GM18526 (cell line): ENCODE data around the gene KAZN.

Experiments used
- POLR2A ChIP-seq: IDR thresholded peaks from 3 replicates; pipeline ENCODE4 v1.6.1; 2011; ENCODE audit not compliant: insufficient read length; ENCODE audit errors: extremely low read depth

Gene KAZN

DNA sequence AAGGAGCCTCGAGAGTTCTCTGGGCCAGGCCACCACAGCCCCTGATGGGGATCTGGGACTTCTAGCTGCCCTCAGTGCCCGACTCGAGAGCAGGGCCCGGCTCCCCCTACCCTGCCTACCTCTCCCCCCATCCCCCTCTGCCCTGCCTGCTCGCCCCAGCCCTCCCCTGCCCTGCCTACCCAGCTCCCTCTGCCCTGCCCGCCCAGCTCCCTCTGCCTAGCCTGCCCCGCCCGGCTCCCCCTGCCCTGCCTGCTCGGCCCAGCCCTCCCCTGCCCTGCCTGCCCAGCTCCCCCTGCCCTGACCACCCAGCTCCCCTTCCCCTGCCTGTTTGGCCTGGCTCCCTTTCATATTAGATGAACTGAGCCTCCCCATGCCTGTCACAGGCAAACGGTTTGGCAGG lies 437.6 kb downstream of the KAZN start:
- TF ChIP-seq POLR2A: no peak

DNA sequence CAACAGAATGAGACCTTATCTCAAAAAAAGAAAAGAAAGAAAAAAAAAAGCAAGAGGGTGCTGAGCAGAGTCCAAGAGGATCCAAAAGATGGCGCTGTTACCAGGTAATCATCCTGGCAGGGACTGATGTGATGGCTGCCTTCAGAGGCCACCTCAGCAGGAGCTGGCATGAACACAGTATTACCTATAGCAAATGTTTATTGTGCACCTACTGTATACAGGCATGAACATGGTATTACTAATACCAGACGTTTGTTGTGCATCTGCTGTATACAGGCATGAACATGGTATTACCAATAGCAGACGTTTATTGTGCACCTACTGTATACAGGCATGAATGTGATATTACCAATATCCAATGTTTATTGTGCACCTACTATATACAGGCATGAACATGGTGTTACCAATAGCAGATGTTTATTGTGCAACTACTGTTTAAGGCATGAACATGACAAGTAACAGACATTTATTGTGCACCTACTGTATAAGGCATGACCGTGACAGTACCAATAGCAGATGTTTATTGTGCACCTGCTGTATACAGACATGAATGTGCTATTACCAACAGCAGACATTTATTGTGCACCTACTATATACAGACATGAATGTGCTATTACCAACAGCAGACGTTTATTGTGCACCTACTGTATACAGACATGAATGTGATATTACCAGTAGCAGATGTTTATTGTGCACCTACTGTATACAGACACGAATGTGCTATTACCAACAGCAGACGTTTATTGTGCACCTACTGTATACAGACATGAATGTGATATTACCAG lies 439.9 kb downstream of the KAZN start:
- no peak for TF ChIP-seq POLR2A

DNA sequence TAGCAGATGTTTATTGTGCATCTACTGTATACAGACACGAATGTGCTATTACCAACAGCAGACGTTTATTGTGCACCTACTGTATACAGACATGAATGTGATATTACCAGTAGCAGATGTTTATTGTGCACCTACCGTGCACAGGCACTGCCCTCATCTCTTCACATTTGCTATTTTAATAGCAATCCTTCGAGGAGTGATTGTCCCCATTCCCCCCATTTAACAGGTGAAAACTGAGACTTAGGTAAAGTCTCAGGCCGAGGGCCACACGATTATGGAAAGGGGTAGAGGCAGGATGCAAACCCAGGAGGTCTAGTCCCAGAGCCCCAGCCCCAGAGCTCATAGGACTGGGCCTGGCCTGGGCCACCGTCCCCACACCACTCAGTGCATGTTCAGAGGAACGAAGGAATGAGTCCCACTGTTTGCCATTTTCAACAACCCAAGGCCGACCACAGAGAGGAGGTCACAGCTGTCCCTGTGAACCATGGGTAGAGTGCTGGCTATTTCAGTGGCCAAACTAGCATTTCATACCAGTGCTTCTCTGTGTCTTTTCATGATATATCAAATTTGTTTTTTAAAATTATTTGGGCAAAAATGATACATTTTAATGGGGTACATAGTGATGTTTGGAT lies 440.6 kb downstream of the KAZN start:
- TF ChIP-seq POLR2A: no peak

DNA sequence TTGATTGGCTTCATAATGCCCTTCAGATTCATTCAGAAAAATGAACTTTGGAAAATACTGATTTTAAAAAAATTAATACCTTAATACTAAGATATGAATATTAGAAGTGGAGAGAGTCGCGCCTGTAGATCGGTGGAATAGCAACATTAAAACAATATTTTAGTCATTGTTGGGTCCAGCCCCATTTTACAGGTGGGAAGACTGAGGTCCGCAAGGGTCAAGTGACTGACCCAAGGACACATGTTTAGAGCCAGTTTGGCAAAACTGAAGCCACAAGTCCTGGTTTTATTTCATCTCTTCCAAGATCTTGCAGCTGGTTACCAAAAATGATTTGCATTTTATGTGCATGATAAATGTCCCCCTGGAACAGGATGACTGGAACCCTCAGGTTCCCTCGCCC lies 441.4 kb downstream of the KAZN start:
- no peak for TF ChIP-seq POLR2A

DNA sequence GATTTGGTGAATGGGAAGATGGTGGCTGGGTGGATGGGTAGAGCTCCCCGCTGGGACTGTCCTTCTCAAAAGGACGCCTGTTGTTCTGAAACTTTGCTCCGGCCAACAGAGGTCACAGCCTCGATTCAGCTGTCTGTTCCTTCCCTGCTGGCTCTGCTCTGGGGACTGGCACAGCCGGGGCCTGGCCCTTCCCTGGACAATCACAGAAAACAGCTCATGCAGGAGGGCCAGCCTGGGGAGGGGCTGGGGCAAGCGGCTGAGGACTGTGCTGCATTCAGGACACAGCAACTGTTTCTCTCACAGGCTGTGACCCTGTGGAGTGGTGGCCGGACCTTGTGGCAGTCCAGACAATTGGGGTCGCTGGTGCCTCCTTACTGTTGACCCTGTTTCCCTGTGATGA lies 444.4 kb downstream of the KAZN start:
- no peak for TF ChIP-seq POLR2A

DNA sequence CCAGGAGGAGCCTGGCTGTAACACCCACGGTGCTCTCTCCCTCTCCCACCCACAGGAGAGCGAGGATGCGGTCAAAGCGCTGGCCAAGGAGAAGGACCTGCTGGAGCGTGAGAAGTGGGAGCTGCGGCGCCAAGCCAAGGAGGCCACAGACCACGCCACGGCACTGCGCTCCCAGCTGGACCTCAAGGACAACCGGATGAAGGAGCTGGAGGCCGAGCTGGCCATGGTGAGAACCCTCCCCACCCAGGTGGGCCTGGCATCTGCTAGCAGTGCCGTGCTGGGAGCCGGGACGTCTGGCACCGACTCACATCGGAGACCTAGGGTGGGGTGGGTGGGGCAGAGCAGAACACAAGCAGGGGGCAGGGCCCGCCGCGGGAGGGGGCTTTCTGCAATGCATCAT lies 445.4 kb downstream of the KAZN start:
- TF ChIP-seq POLR2A: no peak

DNA sequence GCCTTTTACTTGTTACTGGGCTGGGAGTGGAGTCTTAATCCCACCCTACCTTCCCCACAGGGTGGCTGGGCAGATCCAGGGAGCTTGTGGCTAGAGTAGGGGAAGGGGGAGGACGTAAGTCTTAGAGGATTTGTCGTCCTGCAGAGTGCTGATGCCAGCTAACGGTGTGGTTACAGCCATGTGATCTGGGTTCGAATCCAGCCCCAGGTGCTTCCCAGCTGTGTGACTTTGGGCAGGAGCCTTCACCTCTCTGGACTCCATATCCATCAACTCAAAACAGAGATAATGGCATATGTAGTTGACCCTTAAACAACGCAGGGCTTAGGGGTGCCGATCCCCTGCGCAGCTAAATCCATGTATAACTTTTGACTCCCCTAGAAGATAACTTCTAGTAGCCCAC lies 446.6 kb downstream of the KAZN start:
- no peak for TF ChIP-seq POLR2A

DNA sequence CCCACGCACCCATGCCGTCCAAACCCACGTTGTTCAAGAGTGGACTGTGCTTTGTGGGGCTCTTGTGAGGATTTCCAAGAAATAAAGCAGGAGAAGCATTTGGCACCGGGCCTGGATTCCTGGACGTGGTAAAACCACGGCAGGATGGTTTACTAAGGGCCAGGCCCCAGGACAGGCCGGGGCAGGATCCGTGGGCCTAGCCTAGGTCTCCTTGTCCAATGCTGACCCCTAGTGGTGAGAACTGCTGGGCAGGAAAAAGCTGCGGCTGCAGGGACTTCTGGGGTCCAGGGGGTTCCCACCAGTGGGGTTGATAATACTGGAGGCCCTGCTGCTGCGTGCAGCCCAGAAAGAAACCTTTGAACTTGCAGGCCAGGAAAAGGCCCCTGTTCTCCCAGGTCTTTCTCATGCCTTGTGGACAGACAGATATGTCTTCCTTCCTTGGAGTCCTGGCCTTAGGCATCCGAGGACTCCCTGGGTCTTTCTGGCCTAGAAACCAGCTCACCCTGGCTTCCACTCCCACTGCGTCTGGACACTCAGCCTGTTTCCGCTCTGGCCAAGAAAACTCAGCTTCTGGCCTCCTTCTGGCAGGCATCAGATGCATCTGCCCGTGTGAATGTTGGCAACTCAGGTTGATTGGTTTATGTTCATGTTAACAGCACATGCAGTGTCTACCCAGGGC lies 448.1 kb downstream of the KAZN start:
- TF ChIP-seq POLR2A: no peak

DNA sequence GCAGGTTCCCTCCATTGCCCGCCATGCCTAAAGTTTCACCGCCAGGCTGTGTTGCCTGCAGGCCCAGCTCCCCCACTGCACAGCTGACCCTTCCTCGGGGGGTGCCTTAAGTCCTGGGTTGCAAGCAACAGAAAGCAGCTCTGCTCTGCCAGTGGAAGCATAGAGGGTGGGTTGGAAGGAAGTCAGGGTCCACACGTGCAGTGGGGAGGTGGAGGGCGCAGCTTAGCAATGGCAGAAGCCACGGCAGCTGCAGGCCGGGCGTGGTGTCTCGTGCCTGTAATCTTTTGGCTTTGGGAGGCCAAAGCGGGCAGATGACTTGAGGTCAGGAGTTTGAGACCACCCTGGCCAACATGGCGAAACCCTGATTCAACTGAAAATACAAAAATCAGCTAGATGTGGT lies 448.8 kb downstream of the KAZN start:
- no peak for TF ChIP-seq POLR2A

DNA sequence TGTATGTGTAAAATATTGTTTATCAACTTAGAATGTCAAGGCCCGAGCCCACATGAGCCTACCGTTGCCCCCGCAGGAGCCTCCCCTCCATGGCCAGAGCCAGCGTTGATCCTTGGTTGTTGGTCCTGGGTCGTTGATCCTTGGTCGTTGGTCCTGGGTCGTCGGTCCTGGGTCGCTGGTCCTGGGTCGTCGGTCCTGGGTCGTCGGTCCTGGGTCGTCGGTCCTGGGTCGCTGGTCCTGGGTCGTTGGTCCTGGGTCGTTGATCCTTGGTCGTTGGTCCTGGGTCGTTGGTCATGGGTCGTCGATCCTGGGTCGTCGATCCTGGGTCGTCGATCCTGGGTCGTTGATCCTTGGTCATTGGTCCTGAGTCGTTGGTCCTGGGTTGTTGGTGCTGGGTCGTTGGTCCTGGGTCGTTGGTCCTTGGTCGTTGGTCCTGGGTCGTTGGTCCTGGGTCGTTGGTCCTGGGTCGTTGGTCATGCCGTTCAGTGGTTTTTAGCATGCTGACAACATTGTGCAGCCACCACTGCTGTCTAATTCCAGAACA lies 450.0 kb downstream of the KAZN start:
- TF ChIP-seq POLR2A: no peak

DNA sequence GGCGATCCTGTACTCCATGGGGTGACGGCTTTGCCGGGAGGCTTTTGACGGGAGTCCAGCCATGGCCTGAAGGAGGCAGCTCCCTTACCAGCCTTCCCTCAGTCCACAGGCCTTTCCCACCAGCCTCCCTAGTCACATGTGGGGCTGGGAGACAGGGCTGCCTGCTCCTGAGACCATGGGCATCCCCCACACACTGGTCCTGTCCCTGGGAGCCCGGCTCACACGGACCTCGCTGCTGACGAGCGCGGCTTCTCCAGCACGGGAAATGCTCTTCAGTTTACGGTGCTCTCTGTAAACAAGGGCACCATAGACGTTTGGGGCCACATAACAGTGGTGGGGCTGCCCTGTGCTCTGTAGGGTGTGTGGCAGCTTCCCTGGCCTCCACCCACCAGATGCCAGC lies 450.6 kb downstream of the KAZN start:
- no peak for TF ChIP-seq POLR2A

DNA sequence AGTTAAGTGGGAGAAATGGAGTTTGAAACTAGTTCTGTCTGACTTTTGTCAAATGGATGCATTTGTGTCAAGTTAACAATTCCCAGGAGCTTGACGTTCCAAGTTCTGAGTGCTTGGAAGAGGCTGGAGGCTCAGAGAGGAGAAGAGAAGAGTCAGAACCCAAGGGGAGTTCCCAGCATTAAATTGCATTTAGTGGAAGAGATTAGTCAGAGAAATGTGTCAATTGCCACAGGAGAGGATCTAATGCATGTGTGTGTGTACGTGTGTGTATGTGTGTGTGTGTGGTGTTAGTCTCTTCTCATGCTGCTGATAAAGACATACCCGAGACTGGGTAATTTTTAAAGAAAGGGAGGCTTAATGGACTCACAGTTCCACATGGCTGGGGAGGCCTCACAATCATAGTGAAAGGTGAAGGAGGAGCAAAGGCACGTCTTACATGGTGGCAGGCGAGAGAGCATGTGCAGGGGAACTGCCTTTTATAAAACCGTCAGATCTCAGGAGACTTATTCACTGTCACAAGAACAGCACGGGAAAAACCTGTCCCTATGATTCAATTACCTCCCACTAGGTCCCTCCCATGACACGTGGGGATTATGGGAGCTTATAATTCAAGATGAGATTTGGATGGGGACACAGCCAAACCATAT lies 453.5 kb downstream of the KAZN start:
- TF ChIP-seq POLR2A: no peak

DNA sequence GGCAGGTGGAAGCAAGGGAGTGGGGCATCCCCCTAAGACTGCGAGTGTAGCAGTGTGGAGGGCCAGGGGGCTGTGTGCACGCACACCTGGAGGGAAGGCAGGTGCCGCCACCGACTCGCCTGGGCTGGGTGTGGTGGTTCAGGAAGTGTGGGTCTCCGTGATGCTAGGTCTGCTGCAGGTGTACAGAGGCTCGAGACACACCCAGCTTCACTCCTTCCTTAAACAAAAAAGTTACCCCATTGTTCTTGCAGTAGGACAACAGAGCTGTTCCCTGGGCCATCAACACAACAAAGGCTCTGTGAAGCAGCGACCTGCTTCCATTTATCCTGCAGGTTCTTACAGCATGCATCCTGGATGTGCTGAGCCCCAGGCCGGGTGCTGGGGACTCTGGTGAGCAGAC lies 454.7 kb downstream of the KAZN start:
- no peak for TF ChIP-seq POLR2A

DNA sequence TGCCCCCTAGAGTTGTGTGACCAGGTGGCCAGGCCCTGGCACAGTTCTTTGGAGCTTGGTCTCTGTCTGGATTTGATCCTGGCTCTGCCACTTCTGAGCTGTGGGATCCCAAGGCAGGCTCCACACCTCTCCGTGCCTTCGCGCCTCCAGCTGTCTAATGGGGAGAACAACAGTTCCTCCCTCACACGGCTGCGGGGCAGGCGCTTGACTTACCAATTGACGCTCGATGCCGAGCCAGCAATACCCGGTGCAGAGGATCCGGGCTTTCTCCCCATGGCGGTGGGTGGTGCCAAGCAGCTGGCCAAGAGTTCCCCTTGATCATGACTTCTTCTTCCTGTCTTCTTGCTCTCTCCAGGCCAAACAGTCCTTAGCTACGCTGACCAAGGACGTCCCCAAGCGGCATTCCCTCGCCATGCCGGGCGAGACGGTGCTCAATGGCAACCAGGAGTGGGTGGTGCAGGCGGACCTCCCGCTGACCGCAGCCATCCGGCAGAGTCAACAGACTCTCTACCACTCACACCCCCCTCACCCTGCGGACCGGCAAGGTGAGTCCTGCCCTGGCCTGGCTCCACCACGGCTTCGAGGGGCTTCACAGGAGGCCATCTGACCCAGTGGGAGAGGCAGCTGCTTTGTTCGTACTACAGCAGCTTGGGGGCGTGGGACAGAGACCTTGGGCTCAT lies 457.4 kb downstream of the KAZN start:
- no peak for TF ChIP-seq POLR2A
